Measurements from ENCODE around the gene ELOVL6.

- TF ChIP-seq, protein P1, sequence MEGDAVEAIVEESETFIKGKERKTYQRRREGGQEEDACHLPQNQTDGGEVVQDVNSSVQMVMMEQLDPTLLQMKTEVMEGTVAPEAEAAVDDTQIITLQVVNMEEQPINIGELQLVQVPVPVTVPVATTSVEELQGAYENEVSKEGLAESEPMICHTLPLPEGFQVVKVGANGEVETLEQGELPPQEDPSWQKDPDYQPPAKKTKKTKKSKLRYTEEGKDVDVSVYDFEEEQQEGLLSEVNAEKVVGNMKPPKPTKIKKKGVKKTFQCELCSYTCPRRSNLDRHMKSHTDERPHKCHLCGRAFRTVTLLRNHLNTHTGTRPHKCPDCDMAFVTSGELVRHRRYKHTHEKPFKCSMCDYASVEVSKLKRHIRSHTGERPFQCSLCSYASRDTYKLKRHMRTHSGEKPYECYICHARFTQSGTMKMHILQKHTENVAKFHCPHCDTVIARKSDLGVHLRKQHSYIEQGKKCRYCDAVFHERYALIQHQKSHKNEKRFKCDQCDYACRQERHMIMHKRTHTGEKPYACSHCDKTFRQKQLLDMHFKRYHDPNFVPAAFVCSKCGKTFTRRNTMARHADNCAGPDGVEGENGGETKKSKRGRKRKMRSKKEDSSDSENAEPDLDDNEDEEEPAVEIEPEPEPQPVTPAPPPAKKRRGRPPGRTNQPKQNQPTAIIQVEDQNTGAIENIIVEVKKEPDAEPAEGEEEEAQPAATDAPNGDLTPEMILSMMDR (IDR thresholded peaks at IDR 0.05; ENCODE audit: low read depth, low read length) = no peak
- no peak for TF ChIP-seq EZH2phosphoT487 (IDR thresholded peaks at IDR 0.05; ENCODE audit: low read depth)
These were observed 191.2 kb downstream of the ELOVL6 start for GRCh38 chr4:110007217-110007616.

All from OCI-LY3 (cell line).